GM19395 (cell line): ENCODE results near the gene RELN.

ENCODE experiments used
- ATAC-seq: cut with Tn5 transposase; IDR thresholded peaks from one replicate; pipeline ENCODE4 v1.9.1; 2021; ENCODE audit warnings: mild to moderate bottlenecking, moderate library complexity; ENCODE audit not compliant: unreplicated experiment

RELN gene

GRCh38 chr7:103690242-103690974, 299.1 kb downstream of the RELN start:
- ATAC-seq: no peak

GRCh38 chr7:103689255-103689654, 300.2 kb downstream of the RELN start:
- ATAC-seq: no peak

- ATAC-seq: no peak
Measured at GRCh38 chr7:103687951-103688350, 301.5 kb downstream of the RELN start.

GRCh38 chr7:103687272-103687671, 302.2 kb downstream of the RELN start:
- ATAC-seq: no peak

- ATAC-seq: no peak
Measured at GRCh38 chr7:103686763-103687162, 302.7 kb downstream of the RELN start.

- ATAC-seq: no peak
Measured at GRCh38 chr7:103686064-103686463, 303.4 kb downstream of the RELN start.

GRCh38 chr7:103685646-103686045, 303.8 kb downstream of the RELN start:
- ATAC-seq: no peak

- no peak for ATAC-seq
Measured at GRCh38 chr7:103683348-103683747, 306.1 kb downstream of the RELN start.

GRCh38 chr7:103680161-103681144, 309.0 kb downstream of the RELN start:
- ATAC-seq: no peak

GRCh38 chr7:103679151-103680132, 310.0 kb downstream of the RELN start:
- ATAC-seq: no peak

GRCh38 chr7:103668279-103668941, 321.0 kb downstream of the RELN start:
- no peak for ATAC-seq

- ATAC-seq: no peak
Measured at GRCh38 chr7:103666326-103666725, 323.1 kb downstream of the RELN start.

- no peak for ATAC-seq
Measured at GRCh38 chr7:103664577-103664976, 324.9 kb downstream of the RELN start.

- ATAC-seq: no peak
Measured at GRCh38 chr7:103660455-103661371, 328.7 kb downstream of the RELN start.

- no peak for ATAC-seq
Measured at GRCh38 chr7:103658055-103659005, 331.1 kb downstream of the RELN start.

- ATAC-seq: no peak
Measured at GRCh38 chr7:103657474-103657894, 332.0 kb downstream of the RELN start.

GRCh38 chr7:103656221-103656620, 333.2 kb downstream of the RELN start:
- no peak for ATAC-seq
